Trophoblast cell (in vitro differentiated cells and primary cell): ENCODE measurements around the gene PITX2.
"Not testable (repeated sequence)": the region's sequence is repeated elsewhere in the genome, so short reads cannot be mapped to it uniquely, and the experiment has no call there.

ENCODE experiments used
- DNase-seq, 2 donors: peaks; one replicate each; pipeline ENCODE4 v3.0.0-alpha.2; 2016
- H2AFZ ChIP-seq: 2 replicates; pipeline ENCODE4 v1.6.1; 2013; ENCODE audit warnings: low read length, moderate library complexity, mild to moderate bottlenecking; ENCODE audit not compliant: insufficient read depth, poor library complexity
- H2AK5ac ChIP-seq: 2 replicates; pipeline ENCODE4 v1.6.1; 2013; ENCODE audit warnings: mild to moderate bottlenecking, low read length
- H2BK120ac ChIP-seq: 2 replicates; pipeline ENCODE4 v1.6.1; 2013; ENCODE audit warnings: low read length, mild to moderate bottlenecking, moderate library complexity; ENCODE audit not compliant: insufficient read depth, poor library complexity
- H2BK12ac ChIP-seq: 2 replicates; pipeline ENCODE4 v1.6.1; 2013; ENCODE audit warnings: mild to moderate bottlenecking, low read length, moderate library complexity
- H2BK5ac ChIP-seq: 2 replicates; pipeline ENCODE4 v1.6.1; 2013; ENCODE audit warnings: low read length, low read depth, moderate library complexity, mild to moderate bottlenecking; ENCODE audit not compliant: poor library complexity
- H3K14ac ChIP-seq: 2 replicates; pipeline ENCODE4 v1.6.1; 2013; ENCODE audit warnings: mild to moderate bottlenecking, low read length
- H3K18ac ChIP-seq: 2 replicates; pipeline ENCODE4 v1.6.1; 2013; ENCODE audit warnings: mild to moderate bottlenecking, low read length
- H3K23ac ChIP-seq: 2 replicates; pipeline ENCODE4 v1.6.1; 2013; ENCODE audit warnings: low read length
- H3K27ac ChIP-seq: 2 replicates; pipeline ENCODE4 v1.5.1; 2013; ENCODE audit warnings: low read depth, mild to moderate bottlenecking, inconsistent platforms, low read length, moderate library complexity
- H3K27me3 ChIP-seq: 2 replicates; pipeline ENCODE4 v1.6.1; 2013; ENCODE audit warnings: inconsistent platforms, mild to moderate bottlenecking, low read length, moderate library complexity; ENCODE audit not compliant: insufficient read depth
- H3K36me3 ChIP-seq, 2 experiments: 1 replicate in 1 of 2; 2 replicates in 1 of 2; pipeline ENCODE4 v1.6.1; 2013; ENCODE audit warnings: low read length in 2 of 2, mild to moderate bottlenecking in 2 of 2, moderate library complexity in 1 of 2; ENCODE audit not compliant: insufficient read depth in 2 of 2, control insufficient read depth in 1 of 2
- H3K4ac ChIP-seq: 2 replicates; pipeline ENCODE4 v1.6.1; 2013; ENCODE audit warnings: low read depth, mild to moderate bottlenecking, low read length, moderate library complexity
- H3K4me1 ChIP-seq, 2 experiments: 1 replicate in 1 of 2; 2 replicates in 1 of 2; pipeline ENCODE4 v1.6.1; 2013; ENCODE audit warnings: low read length in 2 of 2, mild to moderate bottlenecking in 2 of 2, moderate library complexity in 1 of 2; ENCODE audit not compliant: insufficient read depth in 2 of 2, control insufficient read depth in 1 of 2
- H3K4me2 ChIP-seq: 2 replicates; pipeline ENCODE4 v1.6.1; 2013; ENCODE audit warnings: inconsistent platforms, mild to moderate bottlenecking, low read length, moderate library complexity
- H3K4me3 ChIP-seq: 2 replicates; pipeline ENCODE4 v1.5.1; 2013; ENCODE audit warnings: mild to moderate bottlenecking, low read depth, low read length, inconsistent platforms
- H3K79me1 ChIP-seq: one replicate; pipeline ENCODE4 v1.6.1; 2013; ENCODE audit warnings: low read length
- H3K79me2 ChIP-seq: 2 replicates; pipeline ENCODE4 v1.6.1; 2013; ENCODE audit warnings: low read length, mild to moderate bottlenecking; ENCODE audit not compliant: control insufficient read depth, insufficient read depth, poor library complexity
- H3K9ac ChIP-seq: 2 replicates; pipeline ENCODE4 v1.6.1; 2013; ENCODE audit warnings: mild to moderate bottlenecking, low read length
- H3K9me3 ChIP-seq: 2 replicates; pipeline ENCODE4 v1.6.1; 2013; ENCODE audit warnings: low read depth, mild to moderate bottlenecking, control low read depth, inconsistent platforms, low read length; ENCODE audit not compliant: insufficient read depth
- H4K12ac ChIP-seq: 2 replicates; pipeline ENCODE4 v1.6.1; 2013; ENCODE audit warnings: low read depth, mild to moderate bottlenecking, low read length, moderate library complexity
- H4K8ac ChIP-seq: 2 replicates; pipeline ENCODE4 v1.6.1; 2013; ENCODE audit warnings: low read depth, mild to moderate bottlenecking, low read length, moderate library complexity
- H4K91ac ChIP-seq: one replicate; pipeline ENCODE4 v1.6.1; 2013; ENCODE audit warnings: low read depth, mild to moderate bottlenecking, low read length, moderate library complexity
- WGBS: extraction: QIAGEN DNeasy Blood & Tissue Kit; methylation state at CpG from one replicate; pipeline ENCODE4 v1.1.7; 2013; ENCODE audit warnings: missing lambda C conversion rate; ENCODE audit not compliant: insufficient read length, insufficient coverage; ENCODE audit errors: extremely low coverage; 5-methylcytosine and 5-hydroxymethylcytosine counted together

The PITX2 gene

DNA sequence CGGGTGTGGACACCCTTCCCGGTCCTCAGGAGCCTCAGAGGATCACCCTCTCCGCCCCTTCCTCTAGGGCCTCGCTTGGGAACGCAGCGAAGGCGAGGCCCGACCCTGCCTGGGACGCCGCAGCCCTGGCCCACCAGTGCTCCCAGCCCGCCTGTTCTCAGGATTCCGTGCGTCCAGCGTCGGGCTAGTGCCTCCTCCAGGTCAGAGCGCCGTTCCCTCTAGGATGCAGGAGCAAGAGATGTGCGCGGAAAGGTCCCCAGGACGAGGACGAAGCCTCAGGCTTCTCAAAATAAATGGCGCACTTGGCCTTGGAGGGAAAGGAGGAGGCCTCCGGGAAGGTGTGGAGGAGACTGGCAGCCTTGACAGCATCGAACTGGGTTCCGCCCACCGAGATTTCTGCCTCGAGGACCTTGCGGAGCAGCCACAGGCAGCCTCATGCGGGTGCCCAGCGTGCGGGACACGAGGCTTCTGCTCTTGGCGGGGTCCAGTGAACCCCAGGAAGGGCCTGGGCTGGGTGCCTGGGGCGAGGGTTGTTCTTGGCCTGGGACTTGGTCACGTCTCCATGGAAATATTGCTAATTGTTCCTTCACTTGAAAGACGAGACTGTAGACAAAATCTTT, 35.1 kb downstream of the PITX2 start:
- DNase-seq, result no peak
- no peak overlapping the region for H3K18ac ChIP-seq

DNA sequence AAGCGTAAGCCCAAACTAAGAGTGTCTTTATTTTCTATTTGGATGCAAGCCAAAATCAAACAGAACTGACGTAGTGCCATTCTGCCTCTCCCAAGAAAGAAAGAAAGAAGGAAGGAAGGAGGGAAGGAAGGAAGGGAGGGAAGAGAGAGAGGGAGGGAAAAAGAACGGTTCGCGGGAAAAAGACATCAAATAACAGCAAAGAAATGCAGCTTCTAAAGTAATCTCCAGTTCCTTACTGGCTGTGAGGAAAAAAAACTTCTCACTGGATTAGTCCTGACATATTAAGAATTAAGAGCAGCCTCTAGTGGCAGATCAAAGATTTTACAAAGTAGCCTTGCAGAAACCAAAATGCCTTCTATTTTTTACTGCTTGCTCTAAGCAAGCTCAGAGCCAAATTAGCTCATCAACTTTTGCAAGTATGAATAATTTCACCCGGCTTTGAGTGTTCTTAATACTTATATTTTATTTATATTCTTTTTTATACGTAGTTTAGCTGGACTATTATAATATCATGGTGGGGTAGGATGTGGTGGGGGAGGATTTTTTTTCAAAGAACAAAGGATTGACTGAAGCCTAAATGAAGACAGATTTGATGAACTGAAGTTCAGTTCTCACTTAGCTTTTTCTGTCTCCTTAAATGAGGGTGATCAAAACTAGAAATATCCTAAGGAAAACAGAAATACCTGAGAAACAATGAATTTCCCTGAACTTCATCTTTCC, 36.6 kb downstream of the PITX2 start:
- Histone ChIP-seq H3K4ac (no peak overlapping the region), H3K18ac (no peak overlapping the region), H3K79me2 (no peaks in the 10 kb centered on the region), H4K12ac (no peak overlapping the region), H2AK5ac (no peak overlapping the region), H3K14ac (no peak overlapping the region), H2AFZ (no peak overlapping the region), H3K79me1 (no peaks in the 10 kb centered on the region), H3K36me3 (no peaks in the 10 kb centered on the region), H4K91ac (no peak overlapping the region), H3K4me2 (no peak overlapping the region), H2BK12ac (no peak overlapping the region), H2BK5ac (no peak overlapping the region), H4K8ac (no peak overlapping the region), H3K27me3 (no peaks in the 10 kb centered on the region), H2BK120ac (no peak overlapping the region), H3K9ac (no peak overlapping the region), H3K4me3 (no peak overlapping the region), H3K27ac (no peak overlapping the region), H3K9me3 (no peaks in the 10 kb centered on the region), H3K4me1 (no peaks in the 10 kb centered on the region), H3K23ac (no peak overlapping the region)
- DNase-seq, result peak in 1 of 2 donors; percentile 30
- no CpG with 5 or more reads among the region's 7 CpGs for WGBS

More for the DNA sequence above, 35.1 kb downstream of the PITX2 start:
- Histone ChIP-seq H4K8ac (no peak overlapping the region), H3K4me1 (no peaks in the 10 kb centered on the region), H3K9ac (no peak overlapping the region), H2BK5ac (no peak overlapping the region), H3K27ac (no peak overlapping the region), H2BK120ac (no peak overlapping the region), H2BK12ac (no peak overlapping the region), H3K9me3 (no peaks in the 10 kb centered on the region), H3K4me3 (no peak overlapping the region), H4K91ac (no peak overlapping the region), H4K12ac (no peak overlapping the region), H3K4ac (no peak overlapping the region), H3K79me2 (no peaks in the 10 kb centered on the region), H3K36me3 (no peaks in the 10 kb centered on the region), H3K14ac (no peak overlapping the region), H3K27me3 (no peaks in the 10 kb centered on the region), H2AFZ (no peak overlapping the region), H2AK5ac (no peak overlapping the region), H3K4me2 (no peak overlapping the region), H3K79me1 (no peaks in the 10 kb centered on the region), H3K23ac (no peak overlapping the region)
- no CpG with 5 or more reads among the region's 36 CpGs for WGBS

DNA sequence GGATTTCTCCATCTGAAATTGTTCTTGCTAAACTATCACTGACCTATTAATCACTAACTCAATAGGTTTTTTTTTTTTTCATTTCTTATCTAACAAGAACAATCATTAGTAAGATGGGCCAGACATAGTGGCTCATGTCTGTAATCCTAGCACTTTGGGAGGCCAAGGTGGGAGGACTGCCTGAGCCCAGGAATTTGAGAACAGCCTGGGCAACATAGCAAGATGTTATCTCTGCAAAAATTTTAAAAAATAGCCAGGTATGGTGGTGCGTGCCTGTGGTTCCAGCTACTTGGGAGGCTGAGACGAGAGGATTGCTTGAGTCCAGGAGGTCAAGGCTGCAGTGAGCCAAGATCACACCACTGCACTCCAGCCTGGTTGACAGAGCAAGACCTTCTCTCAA, 46.2 kb downstream of the PITX2 start:
- H3K27ac ChIP-seq, H3K9ac ChIP-seq: not testable (repeated sequence)

More for the DNA sequence above, 46.2 kb downstream of the PITX2 start:
- H2BK5ac ChIP-seq, H3K4ac ChIP-seq, H3K4me1 ChIP-seq, H3K9me3 ChIP-seq, H2AK5ac ChIP-seq, H4K8ac ChIP-seq, H2AFZ ChIP-seq, H3K23ac ChIP-seq, H4K91ac ChIP-seq, H2BK12ac ChIP-seq, H3K4me2 ChIP-seq, H3K18ac ChIP-seq, H2BK120ac ChIP-seq, H3K4me3 ChIP-seq, H3K79me2 ChIP-seq, H3K27me3 ChIP-seq, H3K79me1 ChIP-seq, H3K14ac ChIP-seq, H3K36me3 ChIP-seq, H4K12ac ChIP-seq: not testable (repeated sequence)
- peak; percentile 61 to 76 for DNase-seq
- WGBS, result no CpG with 5 or more reads among the region's 2 CpGs
